ENCODE measurements around the gene SLC30A1.

DNA sequence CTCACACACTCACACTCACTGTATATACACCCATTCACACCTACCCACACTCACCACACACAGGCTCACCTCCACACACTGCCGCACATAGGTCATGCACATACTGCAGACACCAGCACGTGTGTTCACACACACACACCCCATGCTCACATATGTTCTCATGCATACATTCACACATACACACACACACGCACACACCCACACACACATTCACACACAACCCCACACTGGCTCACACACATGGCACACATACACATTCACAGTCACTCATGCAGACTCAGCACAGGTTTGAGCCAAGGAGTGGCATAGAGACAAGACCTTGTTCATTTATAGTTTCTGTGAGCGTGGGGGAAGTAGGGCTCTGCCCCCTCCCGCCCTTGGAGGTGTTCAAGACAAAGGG is 41.1 kb upstream of the SLC30A1 start:
- no peak for TF ChIP-seq POLR2AphosphoS5 (IDR thresholded peaks at IDR 0.05)
- TF ChIP-seq, protein P1, sequence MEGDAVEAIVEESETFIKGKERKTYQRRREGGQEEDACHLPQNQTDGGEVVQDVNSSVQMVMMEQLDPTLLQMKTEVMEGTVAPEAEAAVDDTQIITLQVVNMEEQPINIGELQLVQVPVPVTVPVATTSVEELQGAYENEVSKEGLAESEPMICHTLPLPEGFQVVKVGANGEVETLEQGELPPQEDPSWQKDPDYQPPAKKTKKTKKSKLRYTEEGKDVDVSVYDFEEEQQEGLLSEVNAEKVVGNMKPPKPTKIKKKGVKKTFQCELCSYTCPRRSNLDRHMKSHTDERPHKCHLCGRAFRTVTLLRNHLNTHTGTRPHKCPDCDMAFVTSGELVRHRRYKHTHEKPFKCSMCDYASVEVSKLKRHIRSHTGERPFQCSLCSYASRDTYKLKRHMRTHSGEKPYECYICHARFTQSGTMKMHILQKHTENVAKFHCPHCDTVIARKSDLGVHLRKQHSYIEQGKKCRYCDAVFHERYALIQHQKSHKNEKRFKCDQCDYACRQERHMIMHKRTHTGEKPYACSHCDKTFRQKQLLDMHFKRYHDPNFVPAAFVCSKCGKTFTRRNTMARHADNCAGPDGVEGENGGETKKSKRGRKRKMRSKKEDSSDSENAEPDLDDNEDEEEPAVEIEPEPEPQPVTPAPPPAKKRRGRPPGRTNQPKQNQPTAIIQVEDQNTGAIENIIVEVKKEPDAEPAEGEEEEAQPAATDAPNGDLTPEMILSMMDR (IDR thresholded peaks at IDR 0.05) = no peak
